ENCODE data around the gene SLC2A2.

DNA sequence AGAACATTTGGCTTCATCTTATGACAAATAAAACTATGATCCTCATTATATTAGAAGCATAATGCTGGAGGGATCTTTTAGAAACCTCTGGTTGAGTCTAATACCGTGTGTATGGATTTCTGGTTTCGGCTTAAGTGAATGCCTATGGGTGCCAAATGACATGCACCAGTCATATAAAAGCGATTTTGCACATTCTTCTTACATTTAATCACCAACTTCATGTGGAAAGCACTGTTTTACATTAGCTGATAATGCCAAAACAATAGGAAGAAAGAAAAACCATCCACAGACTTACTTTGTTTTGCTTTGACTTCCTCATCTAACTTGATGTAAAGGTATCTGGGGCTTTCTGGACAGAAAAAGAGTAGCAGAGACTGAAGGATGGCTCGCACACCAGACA is 20.9 kb downstream of the SLC2A2 start:
- TF ChIP-seq, protein P1, sequence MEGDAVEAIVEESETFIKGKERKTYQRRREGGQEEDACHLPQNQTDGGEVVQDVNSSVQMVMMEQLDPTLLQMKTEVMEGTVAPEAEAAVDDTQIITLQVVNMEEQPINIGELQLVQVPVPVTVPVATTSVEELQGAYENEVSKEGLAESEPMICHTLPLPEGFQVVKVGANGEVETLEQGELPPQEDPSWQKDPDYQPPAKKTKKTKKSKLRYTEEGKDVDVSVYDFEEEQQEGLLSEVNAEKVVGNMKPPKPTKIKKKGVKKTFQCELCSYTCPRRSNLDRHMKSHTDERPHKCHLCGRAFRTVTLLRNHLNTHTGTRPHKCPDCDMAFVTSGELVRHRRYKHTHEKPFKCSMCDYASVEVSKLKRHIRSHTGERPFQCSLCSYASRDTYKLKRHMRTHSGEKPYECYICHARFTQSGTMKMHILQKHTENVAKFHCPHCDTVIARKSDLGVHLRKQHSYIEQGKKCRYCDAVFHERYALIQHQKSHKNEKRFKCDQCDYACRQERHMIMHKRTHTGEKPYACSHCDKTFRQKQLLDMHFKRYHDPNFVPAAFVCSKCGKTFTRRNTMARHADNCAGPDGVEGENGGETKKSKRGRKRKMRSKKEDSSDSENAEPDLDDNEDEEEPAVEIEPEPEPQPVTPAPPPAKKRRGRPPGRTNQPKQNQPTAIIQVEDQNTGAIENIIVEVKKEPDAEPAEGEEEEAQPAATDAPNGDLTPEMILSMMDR (IDR thresholded peaks at IDR 0.05): no peak
- TF ChIP-seq POLR2A (IDR thresholded peaks at IDR 0.05): no peak
